Liver (tissue), 9 donors: ENCODE results near the gene CFTR. TPM values are rescaled to one million over a fixed set of nuclear protein-coding genes. Genes with fewer than 3 reads are reported as not detected.

Experiments used
- DNase-seq: peaks from one replicate; pipeline ENCODE4 v3.0.0-alpha.2; 2017; ENCODE audit warnings: low spot score
- H3K27ac ChIP-seq, 2 donors: one replicate each; pipeline ENCODE4 v1.7.0; 2013; ENCODE audit warnings: inconsistent platforms in 2 of 2, low read length in 2 of 2, control low read depth in 1 of 2, low read depth in 1 of 2, mild to moderate bottlenecking in 1 of 2
- H3K27me3 ChIP-seq, 4 donors: one replicate each; pipeline versions ENCODE4 v1.6.1 to v1.7.0; 2013; ENCODE audit warnings: low read length in 3 of 4, inconsistent platforms in 1 of 4, mild to moderate bottlenecking in 1 of 4, moderate library complexity in 1 of 4; ENCODE audit not compliant: control insufficient read depth in 4 of 4, insufficient read depth in 4 of 4
- H3K36me3 ChIP-seq, 4 donors: one replicate each; pipeline versions ENCODE4 v1.6.1 to v1.7.0; 2013; ENCODE audit warnings: low read length in 3 of 4, mild to moderate bottlenecking in 3 of 4, low read depth in 1 of 4, moderate library complexity in 1 of 4; ENCODE audit not compliant: control insufficient read depth in 4 of 4, insufficient read depth in 3 of 4
- H3K4me1 ChIP-seq, 4 donors: one replicate each; pipeline versions ENCODE4 v1.6.1 to v1.7.0; 2013; ENCODE audit warnings: low read length in 3 of 4, mild to moderate bottlenecking in 3 of 4, moderate library complexity in 1 of 4; ENCODE audit not compliant: control insufficient read depth in 4 of 4, insufficient read depth in 4 of 4
- H3K4me3 ChIP-seq, 3 donors: one replicate each; pipeline versions ENCODE4 v1.6.1 to v1.7.0; 2013; ENCODE audit warnings: low read length in 3 of 3, control low read depth in 1 of 3, low read depth in 1 of 3, mild to moderate bottlenecking in 1 of 3
- H3K9ac ChIP-seq, 2 donors: one replicate each; pipeline ENCODE4 v1.7.0; 2013; ENCODE audit warnings: low read length in 2 of 2, mild to moderate bottlenecking in 2 of 2, moderate library complexity in 2 of 2, control low read depth in 1 of 2, low read depth in 1 of 2
- H3K9me3 ChIP-seq, 4 donors: one replicate each; pipeline versions ENCODE4 v1.6.1 to v1.7.0; 2013; ENCODE audit warnings: low read length in 3 of 4; ENCODE audit not compliant: control insufficient read depth in 4 of 4
- ATF3 ChIP-seq: IDR thresholded peaks from 2 replicates; pipeline ENCODE4 v1.6.1; 2016; ENCODE audit warnings: antibody characterized with exemption
- CTCF ChIP-seq: fragments of 150-350 bp; IDR thresholded peaks from 2 replicates; pipeline ENCODE4 v1.5.1; 2017; ENCODE audit warnings: improper control_type of control experiment, low read depth, low read length; ENCODE audit not compliant: missing input control
- EGR1 ChIP-seq, 2 donors: IDR thresholded peaks; 2 replicates each; pipeline ENCODE4 v1.6.1; 2016 to 2018; ENCODE audit warnings: antibody characterized with exemption in 2 of 2, low read depth in 2 of 2
- FOXA1 ChIP-seq: IDR thresholded peaks from 2 replicates; pipeline ENCODE4 v1.6.1; 2016; ENCODE audit warnings: antibody characterized with exemption
- FOXA2 ChIP-seq: IDR thresholded peaks from 2 replicates; pipeline ENCODE4 v1.6.1; 2016; ENCODE audit warnings: antibody characterized with exemption
- GABPA ChIP-seq, 2 donors: IDR thresholded peaks in 1 of 2; conservative IDR thresholded peaks in 1 of 2; 2 replicates each; pipeline ENCODE4 v1.6.1; 2016; ENCODE audit warnings: antibody characterized with exemption in 2 of 2, mild to moderate bottlenecking in 1 of 2, moderate library complexity in 1 of 2
- HNF4A ChIP-seq, 2 donors: conservative IDR thresholded peaks; 2 replicates each; pipeline ENCODE4 v1.6.1; 2016; ENCODE audit warnings: antibody characterized with exemption in 2 of 2, mild to moderate bottlenecking in 2 of 2
- HNF4G ChIP-seq: IDR thresholded peaks from 2 replicates; pipeline ENCODE4 v1.6.1; 2016; ENCODE audit warnings: antibody characterized with exemption
- JUND ChIP-seq, 2 donors: IDR thresholded peaks; 2 replicates each; pipeline ENCODE4 v1.6.1; 2016; ENCODE audit warnings: antibody characterized with exemption in 2 of 2
- MAX ChIP-seq: IDR thresholded peaks from 2 replicates; pipeline ENCODE4 v1.6.1; 2016; ENCODE audit warnings: antibody characterized with exemption
- NR2F2 ChIP-seq: IDR thresholded peaks from 2 replicates; pipeline ENCODE4 v1.6.1; 2016; ENCODE audit warnings: antibody characterized with exemption
- RAD21 ChIP-seq, 2 donors: IDR thresholded peaks; 2 replicates each; pipeline ENCODE4 v1.6.1; 2016; ENCODE audit warnings: antibody characterized with exemption in 2 of 2, mild to moderate bottlenecking in 2 of 2
- RXRA ChIP-seq, 2 donors: IDR thresholded peaks; 2 replicates each; pipeline ENCODE4 v1.6.1; 2017 to 2018; ENCODE audit warnings: antibody characterized with exemption in 2 of 2, mild to moderate bottlenecking in 1 of 2
- SP1 ChIP-seq: IDR thresholded peaks from 2 replicates; pipeline ENCODE4 v1.6.1; 2018; ENCODE audit warnings: antibody characterized with exemption, mild to moderate bottlenecking
- TAF1 ChIP-seq: conservative IDR thresholded peaks from 2 replicates; pipeline ENCODE4 v1.6.1; 2016; ENCODE audit warnings: antibody characterized with exemption, mild to moderate bottlenecking
- YY1 ChIP-seq: IDR thresholded peaks from 2 replicates; pipeline ENCODE4 v1.6.1; 2016; ENCODE audit warnings: antibody characterized with exemption, mild to moderate bottlenecking
- ZBTB33 ChIP-seq: IDR thresholded peaks from 2 replicates; pipeline ENCODE4 v1.6.1; 2016; ENCODE audit warnings: antibody characterized with exemption
- WGBS: extraction: QIAGEN DNeasy Blood & Tissue Kit; methylation state at CpG from one replicate; pipeline ENCODE4 v1.1.7; 2013; 5-methylcytosine and 5-hydroxymethylcytosine counted together
- polyA plus RNA-seq, 2 donors: library from polyadenylated mRNA; stranded (reverse) in 1 of 2; unstranded in 1 of 2; fragments of 200-250 nt in 1 of 2; fragments of >200 nt in 1 of 2; fragmentation: Nextera tagmentation in 1 of 2; extraction: Ambion mirVana in 1 of 2; gene quantifications; one replicate each; pipeline versions ENCODE4 v1.2.1 to v1.2.3, GENCODE V29; 2013 to 2015
- total RNA-seq, 2 donors: library from RNA; depleted of rRNA; stranded (reverse); fragments of >200 nt; gene quantifications; one replicate each; pipeline ENCODE4 v1.2.3, GENCODE V29; 2014
- TF ChIP-seq, protein P1 (sequence below): IDR thresholded peaks from 2 replicates; pipeline ENCODE4 v1.6.1; 2016; ENCODE audit warnings: antibody characterized with exemption, mild to moderate bottlenecking
- donor health status: healthy.
- donor health status: healthy.
- donor health status: healthy.
- donor health status: healthy.
- donor health status: healthy.

Gene CFTR
- total and polyA plus RNA-seq, 4 donors: 0.75 to 10.5 (median 1.3) TPM

- TF ChIP-seq YY1 (no peak), FOXA2 (no peak)
Measured at GRCh38 chr7:117686311-117686935, 206.6 kb downstream of the CFTR start (continued).

- H3K27me3 ChIP-seq: no peaks in the 10 kb centered on the region
- no peak overlapping the region for H3K9ac ChIP-seq
- WGBS: 95% methylated on average over 2 of the region's 2 CpGs
- H3K4me3 ChIP-seq: no peak overlapping the region
- DNase-seq: no peak
- no peak for TF ChIP-seq RAD21 (IDR thresholded peaks at IDR 0.05)
- TF ChIP-seq NR2F2: no peak
- TF ChIP-seq FOXA1: no peak
- TF ChIP-seq EGR1 (IDR thresholded peaks at IDR 0.05; ENCODE audit: low read depth in 2 of 2): no peak
- no peak for TF ChIP-seq HNF4G
- TF ChIP-seq, protein P1, sequence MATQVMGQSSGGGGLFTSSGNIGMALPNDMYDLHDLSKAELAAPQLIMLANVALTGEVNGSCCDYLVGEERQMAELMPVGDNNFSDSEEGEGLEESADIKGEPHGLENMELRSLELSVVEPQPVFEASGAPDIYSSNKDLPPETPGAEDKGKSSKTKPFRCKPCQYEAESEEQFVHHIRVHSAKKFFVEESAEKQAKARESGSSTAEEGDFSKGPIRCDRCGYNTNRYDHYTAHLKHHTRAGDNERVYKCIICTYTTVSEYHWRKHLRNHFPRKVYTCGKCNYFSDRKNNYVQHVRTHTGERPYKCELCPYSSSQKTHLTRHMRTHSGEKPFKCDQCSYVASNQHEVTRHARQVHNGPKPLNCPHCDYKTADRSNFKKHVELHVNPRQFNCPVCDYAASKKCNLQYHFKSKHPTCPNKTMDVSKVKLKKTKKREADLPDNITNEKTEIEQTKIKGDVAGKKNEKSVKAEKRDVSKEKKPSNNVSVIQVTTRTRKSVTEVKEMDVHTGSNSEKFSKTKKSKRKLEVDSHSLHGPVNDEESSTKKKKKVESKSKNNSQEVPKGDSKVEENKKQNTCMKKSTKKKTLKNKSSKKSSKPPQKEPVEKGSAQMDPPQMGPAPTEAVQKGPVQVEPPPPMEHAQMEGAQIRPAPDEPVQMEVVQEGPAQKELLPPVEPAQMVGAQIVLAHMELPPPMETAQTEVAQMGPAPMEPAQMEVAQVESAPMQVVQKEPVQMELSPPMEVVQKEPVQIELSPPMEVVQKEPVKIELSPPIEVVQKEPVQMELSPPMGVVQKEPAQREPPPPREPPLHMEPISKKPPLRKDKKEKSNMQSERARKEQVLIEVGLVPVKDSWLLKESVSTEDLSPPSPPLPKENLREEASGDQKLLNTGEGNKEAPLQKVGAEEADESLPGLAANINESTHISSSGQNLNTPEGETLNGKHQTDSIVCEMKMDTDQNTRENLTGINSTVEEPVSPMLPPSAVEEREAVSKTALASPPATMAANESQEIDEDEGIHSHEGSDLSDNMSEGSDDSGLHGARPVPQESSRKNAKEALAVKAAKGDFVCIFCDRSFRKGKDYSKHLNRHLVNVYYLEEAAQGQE: no peak
- no peak for TF ChIP-seq TAF1
- TF ChIP-seq GABPA (IDR thresholded peaks at IDR 0.05 in 1 of 2, conservative IDR thresholded peaks at IDR 0.05 in 1 of 2): no peak
- TF ChIP-seq CTCF: no peak
- no peak for TF ChIP-seq MAX
- no peak for TF ChIP-seq ZBTB33
- TF ChIP-seq FOXA2: no peak
- TF ChIP-seq SP1: no peak
- TF ChIP-seq HNF4A (conservative IDR thresholded peaks at IDR 0.05): no peak
- no peak for TF ChIP-seq JUND (IDR thresholded peaks at IDR 0.05)
- TF ChIP-seq RXRA (IDR thresholded peaks at IDR 0.05): no peak
- no peak for TF ChIP-seq YY1
- TF ChIP-seq ATF3: no peak
- no peaks in the 10 kb centered on the region for H3K9me3 ChIP-seq
- H3K36me3 ChIP-seq: no peaks in the 10 kb centered on the region
- no peaks in the 10 kb centered on the region for H3K4me1 ChIP-seq
- no peak overlapping the region for H3K27ac ChIP-seq
Measured at GRCh38 chr7:117688126-117688525, 208.3 kb downstream of the CFTR start.
